GM18499 (cell line): ENCODE measurements around the gene MED27.
"Not testable (repeated sequence)": the region's sequence is repeated elsewhere in the genome, so short reads cannot be mapped to it uniquely, and the experiment has no call there.

Experiments used
- ATAC-seq: cut with Tn5 transposase; IDR thresholded peaks from one replicate; pipeline ENCODE4 v1.9.1; 2021; ENCODE audit warnings: moderate number of reproducible peaks; ENCODE audit not compliant: insufficient read depth, unreplicated experiment

Gene MED27

DNA sequence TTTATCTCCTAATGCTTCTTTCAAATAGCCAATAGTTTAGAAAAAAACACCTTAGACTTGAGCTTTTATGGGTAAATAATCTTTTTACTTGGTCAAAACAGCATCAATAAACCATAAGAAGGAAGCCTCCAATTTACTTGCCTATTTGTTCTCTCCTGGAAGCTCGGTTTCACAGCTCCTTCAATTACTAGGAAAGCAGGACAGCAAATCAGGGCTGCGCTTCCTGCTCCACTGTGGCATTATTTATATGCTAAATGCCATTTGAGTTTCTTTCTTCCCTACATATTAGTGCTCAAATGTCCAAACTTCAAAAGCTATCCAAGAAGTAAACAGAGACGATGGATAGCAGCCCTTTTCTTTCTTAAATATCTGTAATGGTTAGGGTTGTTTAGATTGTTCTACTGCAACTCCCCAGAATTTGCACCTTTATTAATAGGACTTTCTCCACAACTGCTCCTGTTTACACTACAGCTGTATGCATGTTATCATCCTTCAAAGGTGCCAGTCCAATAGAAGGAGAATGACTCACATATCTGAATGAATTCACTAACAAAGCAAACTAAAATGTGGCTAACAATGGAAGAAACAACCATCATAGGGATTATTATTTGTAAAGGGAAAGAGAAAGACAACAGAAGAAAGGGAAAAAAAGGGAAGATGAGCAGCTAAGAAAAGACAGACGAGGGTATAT lies 58.7 kb downstream of the MED27 start:
- ATAC-seq = no peak

- ATAC-seq = no peak
Measured at GRCh38 chr9:132020272-132020671, 59.4 kb downstream of the MED27 start.

DNA sequence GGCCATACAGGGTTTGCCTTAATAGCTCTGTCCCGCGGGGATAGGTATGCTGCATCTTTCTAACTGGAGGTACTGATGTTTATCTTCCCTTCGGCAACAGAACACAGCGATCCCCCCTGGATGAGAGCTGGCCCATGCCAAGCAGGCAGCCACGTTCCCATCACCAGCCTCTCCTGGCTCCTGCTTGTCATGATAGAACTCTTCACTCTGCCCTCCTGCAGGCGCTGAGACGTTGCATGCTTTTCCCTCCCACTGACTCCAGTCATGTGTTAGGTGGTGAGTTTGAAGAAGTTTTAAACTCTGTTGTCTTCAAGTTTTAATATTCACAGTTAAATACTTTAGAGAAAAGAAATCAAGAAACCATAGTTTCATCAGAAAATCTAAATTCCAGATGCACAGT lies 60.0 kb downstream of the MED27 start:
- ATAC-seq = no peak

DNA sequence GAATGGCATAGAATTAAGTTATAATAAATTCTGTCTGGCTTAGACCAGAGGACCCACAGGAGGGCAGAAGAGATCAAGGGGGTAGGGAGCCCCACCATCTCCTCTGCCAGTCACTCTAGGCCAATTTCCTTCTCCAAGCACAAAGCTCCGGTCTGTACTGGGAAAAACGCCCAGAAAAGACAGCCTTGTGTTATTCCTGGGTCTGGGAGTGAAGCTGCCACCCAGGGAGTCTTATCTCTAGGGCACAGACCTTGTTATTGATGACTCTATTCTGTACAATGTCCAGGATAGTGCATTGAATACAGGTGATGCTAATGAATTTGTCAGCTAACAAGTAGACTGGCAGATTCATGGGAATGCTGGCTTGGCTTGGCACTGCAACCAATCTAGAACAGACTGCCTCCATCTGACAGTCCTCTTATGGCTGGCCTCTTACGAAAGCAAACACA lies 60.7 kb downstream of the MED27 start:
- no peak for ATAC-seq

- no peak for ATAC-seq
Measured at GRCh38 chr9:132016456-132016855, 63.2 kb downstream of the MED27 start.

- no peak for ATAC-seq
Measured at GRCh38 chr9:132015866-132016265, 63.8 kb downstream of the MED27 start.

GRCh38 chr9:132014218-132014805 lies 65.4 kb downstream of the MED27 start:
- ATAC-seq = no peak

DNA sequence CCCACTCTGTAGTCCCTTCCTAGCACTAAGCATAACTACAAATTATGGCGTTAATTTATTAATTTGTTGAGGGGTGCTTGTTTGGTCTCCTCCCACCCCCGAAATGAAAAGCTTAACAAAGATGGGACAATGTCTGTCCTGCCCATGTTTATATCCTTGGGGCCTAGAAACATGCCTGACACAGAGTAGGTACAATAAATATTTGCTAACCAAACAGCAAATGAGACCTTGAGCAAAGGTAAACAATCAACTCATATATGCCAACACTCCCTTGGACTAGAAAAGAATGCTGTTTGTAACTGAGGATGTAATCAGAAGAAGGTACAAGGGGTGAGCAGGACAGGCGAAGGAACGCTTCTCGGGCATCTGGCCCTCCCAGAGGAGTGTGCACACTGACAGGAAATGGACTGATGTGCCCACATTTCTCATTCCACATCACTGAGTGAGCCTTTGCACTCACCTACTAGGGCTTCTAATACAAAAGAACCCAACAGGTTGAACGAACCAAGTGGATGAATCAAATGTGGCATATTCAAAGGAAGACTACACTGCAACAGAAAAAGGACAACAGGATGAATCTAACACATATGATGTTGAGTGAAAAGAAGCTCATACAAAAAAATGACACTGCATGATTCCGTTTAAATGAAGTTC lies 66.8 kb downstream of the MED27 start:
- no peak for ATAC-seq

DNA sequence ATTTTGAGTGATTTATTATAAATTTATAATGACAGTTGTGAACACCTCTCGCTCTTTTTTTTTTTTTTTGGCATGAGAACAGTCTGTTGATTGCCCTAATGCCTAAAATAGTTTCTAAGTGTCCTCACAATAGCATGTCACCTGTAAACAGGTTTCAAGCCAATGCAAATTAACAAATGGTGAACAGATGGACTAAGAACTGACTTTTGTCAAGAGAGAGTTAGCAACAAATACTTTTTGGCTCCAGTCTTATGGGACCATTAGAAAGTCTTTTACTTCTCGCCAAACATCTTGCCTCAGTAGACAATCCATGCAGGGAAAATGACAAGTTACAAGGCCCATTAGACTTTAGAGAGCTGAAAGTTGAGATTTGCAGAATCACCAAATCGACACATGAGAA lies 67.8 kb downstream of the MED27 start:
- ATAC-seq = no peak

DNA sequence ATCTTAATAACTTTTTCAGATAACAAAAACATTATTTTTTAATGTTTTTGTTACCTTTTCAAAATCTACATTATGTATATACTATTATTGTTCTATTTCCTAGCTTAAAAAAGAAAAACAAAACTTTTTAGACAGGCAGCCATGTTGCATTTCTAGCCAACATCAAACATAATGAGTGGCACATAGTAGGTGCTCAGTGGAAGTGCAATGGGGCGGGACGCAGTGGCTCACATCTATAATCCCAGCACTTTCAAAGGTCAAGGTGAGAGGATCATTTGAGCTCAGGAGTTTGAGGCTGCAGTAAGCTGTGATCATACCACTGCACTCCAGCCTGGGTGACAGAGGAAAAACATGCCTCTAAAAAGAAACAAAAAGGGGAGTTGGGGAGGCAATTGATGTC lies 68.4 kb downstream of the MED27 start:
- ATAC-seq = no peak

DNA sequence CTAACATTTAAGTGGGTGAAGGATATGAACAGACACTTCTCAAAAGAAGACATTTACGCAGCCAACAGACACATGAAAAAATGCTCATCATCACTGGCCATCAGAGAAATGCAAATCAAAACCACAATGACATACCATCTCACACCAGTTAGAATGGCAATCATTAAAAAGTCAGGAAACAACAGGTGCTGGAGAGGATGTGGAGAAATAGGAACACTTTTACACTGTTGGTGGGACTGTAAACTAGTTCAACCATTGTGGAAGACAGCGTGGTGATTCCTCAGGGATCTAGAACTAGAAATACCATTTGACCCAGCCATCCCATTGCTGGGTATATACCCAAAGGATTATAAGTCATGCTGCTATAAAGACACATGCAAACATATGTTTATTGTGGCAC lies 69.5 kb downstream of the MED27 start:
- not testable (repeated sequence) for ATAC-seq

DNA sequence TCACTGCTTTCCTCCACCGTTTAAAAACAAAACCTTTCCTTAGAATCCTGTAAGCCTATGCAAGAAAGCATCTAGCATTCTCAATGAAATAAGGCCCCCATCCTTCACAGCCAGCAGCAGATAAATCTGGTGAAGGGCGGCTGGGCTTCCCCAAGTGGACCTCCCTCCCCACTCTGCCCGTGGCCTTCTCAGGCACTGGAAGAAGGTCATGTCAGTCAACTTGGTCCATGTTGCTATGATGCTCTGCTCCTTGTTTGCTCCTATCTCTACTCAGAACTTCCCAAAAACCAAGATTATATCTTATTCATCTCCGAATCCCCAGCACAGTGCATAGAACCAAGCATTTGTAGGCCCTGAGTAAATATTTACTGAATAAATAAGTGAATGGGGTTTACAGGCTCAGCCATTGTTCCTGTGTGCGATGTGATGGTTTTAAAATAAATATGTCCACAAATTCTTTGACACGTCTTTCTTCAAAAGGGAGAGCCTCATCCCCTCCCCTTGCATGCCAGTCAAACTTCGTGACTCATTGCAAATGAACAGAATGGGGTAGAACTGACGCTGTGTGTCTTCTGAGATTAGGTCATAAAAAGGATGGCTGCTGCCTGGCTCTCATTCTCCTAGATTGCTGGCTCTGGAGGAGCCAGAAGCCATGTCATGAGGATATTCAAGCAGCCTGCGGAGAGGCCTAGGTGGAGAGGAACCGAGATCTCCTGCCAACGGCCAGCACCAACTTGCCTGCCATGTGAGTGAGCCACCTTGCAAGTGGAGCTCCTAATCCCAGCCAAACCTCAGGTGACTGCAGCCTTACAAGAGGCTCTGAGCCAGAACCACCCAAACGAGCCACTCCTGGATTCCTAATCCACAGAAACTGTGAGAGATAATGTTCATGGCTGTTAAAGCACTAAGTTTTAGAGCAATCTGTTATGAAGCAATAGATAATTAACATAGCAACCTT lies 70.5 kb downstream of the MED27 start:
- ATAC-seq = no peak

GRCh38 chr9:132008184-132008803 lies 71.4 kb downstream of the MED27 start:
- ATAC-seq = no peak

DNA sequence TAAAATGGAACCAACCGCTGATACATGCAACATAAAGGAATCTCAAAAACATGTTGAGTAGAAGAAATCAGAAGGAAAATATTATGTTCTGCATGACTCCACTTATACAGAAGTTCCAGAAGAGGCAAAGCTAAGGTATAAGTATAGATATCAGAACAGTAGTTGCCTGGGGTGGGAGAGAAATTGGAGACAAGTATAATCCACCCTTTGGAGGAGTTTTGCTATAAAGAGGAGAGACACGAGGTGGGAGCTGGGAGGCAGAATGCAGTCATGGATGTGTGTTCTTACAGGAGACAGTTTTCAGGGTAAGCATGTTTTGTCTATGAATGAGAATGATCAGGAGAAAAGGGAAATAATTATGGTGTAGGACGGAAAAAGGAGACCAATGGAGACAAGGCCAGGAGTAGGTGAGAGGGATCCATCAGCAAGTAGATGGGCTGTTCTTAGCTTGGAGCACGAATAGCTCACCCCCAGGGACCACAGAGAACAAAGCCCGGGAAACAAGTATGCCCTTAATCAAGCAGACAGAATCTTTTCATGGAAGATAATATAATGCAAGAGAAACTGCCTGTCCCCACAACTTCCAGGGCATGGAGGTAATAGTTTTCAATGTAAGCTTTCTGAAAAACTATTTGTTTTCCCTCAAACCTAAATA lies 72.2 kb downstream of the MED27 start:
- no peak for ATAC-seq

- no peak for ATAC-seq
Measured at GRCh38 chr9:132006677-132007370, 72.8 kb downstream of the MED27 start.

DNA sequence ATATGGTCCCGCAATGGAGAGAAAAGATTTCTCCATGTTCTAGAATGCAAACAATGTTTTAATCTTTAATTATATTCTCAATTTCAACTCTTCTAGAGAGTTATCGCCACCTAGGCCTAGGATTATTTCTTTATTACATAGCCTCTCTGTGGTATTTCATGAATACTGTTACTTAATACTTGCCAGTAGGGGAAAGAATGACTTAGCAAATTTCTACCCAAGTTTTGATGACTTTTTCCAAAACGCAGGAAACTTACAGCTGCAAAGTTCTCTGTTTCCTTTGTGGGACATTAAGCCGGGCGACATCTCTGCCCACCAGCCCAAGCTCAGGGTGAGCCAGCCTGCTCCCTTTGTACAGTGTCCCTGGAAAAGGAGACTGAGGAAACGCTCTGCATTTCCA lies 73.8 kb downstream of the MED27 start:
- ATAC-seq = no peak

GRCh38 chr9:132004323-132004722 lies 75.3 kb downstream of the MED27 start:
- no peak for ATAC-seq

DNA sequence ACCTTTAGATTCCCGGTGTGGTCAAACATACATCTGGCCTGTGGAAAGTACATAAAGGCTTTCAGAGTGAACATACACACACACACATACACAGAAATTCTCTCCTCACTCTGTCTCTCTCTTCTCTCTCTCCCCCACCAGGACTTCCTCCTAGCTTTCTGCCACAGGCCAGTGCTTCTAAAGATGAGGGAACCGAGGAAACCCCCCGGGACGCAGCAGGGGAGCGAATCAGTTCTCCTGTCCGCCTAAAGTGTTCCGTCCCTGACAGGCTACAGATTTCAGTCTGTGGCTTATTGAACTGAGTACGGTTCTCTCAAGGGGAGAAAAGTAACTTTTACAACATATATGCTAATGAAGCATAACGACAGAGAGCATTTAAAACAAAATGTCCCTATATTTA lies 75.8 kb downstream of the MED27 start:
- ATAC-seq = no peak

- no peak for ATAC-seq
Measured at GRCh38 chr9:132003319-132003704, 76.4 kb downstream of the MED27 start.
